Activated T-helper 9 cell treated with anti-CD3 and anti-CD28 coated beads, Interleukin-2, amount 50 U/mL, for 16 hours (primary cell): ENCODE results near the gene RNASET2.
"Not testable (repeated sequence)": the region's sequence is repeated elsewhere in the genome, so short reads cannot be mapped to it uniquely, and the experiment has no call there.

Experiments used
- DNase-seq: peaks from one replicate; pipeline ENCODE4 v3.0.0-alpha.2; 2020; ENCODE audit warnings: low read depth

The RNASET2 gene

GRCh38 chr6:166902211-166902755 lies 54.1 kb downstream of the RNASET2 start:
- DNase-seq = no peak

DNA sequence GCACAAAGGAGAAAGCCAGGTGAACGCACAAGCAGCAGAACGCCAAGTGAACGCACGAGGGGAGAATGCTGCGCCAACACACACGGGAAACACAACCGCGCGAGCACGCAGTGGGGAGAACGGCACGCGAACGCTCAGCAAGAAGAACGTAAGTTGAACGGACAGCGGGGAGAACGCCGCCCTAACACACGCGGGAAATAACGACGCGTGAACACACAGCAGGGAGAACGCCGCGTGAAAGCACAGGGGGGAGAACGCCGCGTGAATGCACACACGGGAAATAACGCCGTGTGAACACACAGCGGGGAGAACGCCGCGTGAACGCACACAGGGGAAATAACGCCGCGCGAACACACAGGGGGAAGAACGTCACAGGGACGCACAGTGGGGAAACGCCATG lies 54.7 kb downstream of the RNASET2 start:
- DNase-seq = no peak

DNA sequence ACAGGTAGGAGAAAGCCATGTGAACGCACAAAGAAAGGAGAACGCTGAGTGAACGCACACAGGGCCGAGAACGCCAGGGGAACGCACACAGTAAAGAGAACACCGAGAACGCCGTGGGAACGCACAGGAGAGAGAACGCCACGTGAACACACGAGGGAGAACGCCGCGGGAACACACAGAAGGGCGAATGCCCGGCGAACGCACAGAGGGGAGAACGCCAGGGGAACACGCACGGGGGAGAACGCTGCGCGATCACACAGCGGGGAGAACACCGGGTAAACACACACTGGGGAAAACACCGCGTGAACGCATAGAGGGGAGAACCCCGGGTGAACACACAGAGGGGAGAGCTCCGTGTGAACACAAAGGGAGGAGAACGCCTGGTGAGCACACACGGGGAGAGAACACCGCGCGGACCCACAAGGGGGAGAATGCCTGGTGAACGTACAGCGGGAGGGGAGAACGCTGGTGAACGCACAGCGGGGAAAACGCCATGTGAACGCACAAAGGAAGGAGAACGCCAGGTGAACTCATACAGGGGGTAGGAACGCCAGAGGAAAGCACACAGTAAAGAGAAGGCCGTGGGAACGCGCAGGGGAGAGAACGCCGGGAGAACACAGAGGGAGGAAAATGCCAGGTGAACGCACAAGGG lies 55.3 kb downstream of the RNASET2 start:
- DNase-seq = no peak

GRCh38 chr6:166900130-166900708 lies 56.1 kb downstream of the RNASET2 start:
- no peak for DNase-seq

GRCh38 chr6:166898910-166899309 lies 57.4 kb downstream of the RNASET2 start:
- DNase-seq = no peak

- DNase-seq = not testable (repeated sequence)
These were observed 61.7 kb downstream of the RNASET2 start for GRCh38 chr6:166894614-166895013.

DNA sequence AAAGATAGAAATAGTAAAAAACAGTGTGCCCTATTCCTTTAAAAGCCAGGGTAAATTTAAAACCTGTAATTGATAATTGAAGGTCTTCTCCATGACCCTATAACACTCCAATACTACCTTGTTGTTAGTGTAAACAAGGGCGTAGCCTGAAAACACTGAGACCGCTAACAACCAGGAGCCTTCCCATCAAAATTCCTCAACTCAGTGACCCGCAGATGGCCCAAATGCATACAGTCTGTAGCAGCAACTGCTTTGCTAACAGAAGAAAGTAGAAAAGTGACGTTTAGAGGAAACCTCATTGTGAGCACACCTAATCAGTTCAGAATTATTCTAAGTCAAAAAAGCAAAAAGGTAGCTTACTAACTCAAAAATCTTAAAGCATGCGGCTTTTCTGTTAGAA lies 63.9 kb downstream of the RNASET2 start:
- not testable (repeated sequence) for DNase-seq

GRCh38 chr6:166886773-166887172 lies 69.6 kb downstream of the RNASET2 start:
- DNase-seq = not testable (repeated sequence)

GRCh38 chr6:166884958-166885357 lies 71.4 kb downstream of the RNASET2 start:
- DNase-seq = not testable (repeated sequence)

GRCh38 chr6:166879594-166879993 lies 76.8 kb downstream of the RNASET2 start:
- no peak for DNase-seq
